Stimulated activated naive B cell treated with anti-CD40 and anti-IgM and Interleukin-4, amounts not matched to agents 10 μg/mL and 1 μg/mL and 100 μg/mL, for 72 hours (primary cell): ENCODE measurements around the gene SENP3.
"Not testable (repeated sequence)": the region's sequence is repeated elsewhere in the genome, so short reads cannot be mapped to it uniquely, and the experiment has no call there.

Source experiments
- ATAC-seq, 2 donors: fragments of 150-1000 bp; cut with Tn5 transposase; replicated peaks; 2 replicates each; pipeline ENCODE4 v1.10.0; 2021; ENCODE audit warnings: moderate library complexity in 1 of 2
- DNase-seq: peaks from one replicate; pipeline ENCODE4 v3.0.0; 2021
- H3K27ac Mint-ChIP-seq: one replicate; pipeline ENCODE4 v1.8.0; 2022; ENCODE audit warnings: mild to moderate bottlenecking, mixed read lengths
- H3K27me3 Mint-ChIP-seq, 2 donors: one replicate each; pipeline ENCODE4 v1.8.0; 2022; ENCODE audit warnings: mixed read lengths in 2 of 2
- H3K36me3 Mint-ChIP-seq, 2 donors: one replicate each; pipeline ENCODE4 v1.8.0; 2022; ENCODE audit warnings: mixed read lengths in 2 of 2, mild to moderate bottlenecking in 1 of 2
- H3K4me1 Mint-ChIP-seq, 2 donors: one replicate each; pipeline ENCODE4 v1.8.0; 2022; ENCODE audit warnings: mixed read lengths in 2 of 2, mild to moderate bottlenecking in 1 of 2
- H3K4me3 Mint-ChIP-seq, 2 donors: one replicate each; pipeline ENCODE4 v1.8.0; 2022; ENCODE audit warnings: mild to moderate bottlenecking in 2 of 2, mixed read lengths in 2 of 2, moderate library complexity in 1 of 2
- H3K9me3 Mint-ChIP-seq, 2 donors: one replicate each; pipeline ENCODE4 v1.8.0; 2022; ENCODE audit warnings: mixed read lengths in 2 of 2, mild to moderate bottlenecking in 1 of 2

Gene SENP3

GRCh38 chr17:7589204-7589868 lies 27.6 kb downstream of the SENP3 start:
- H3K4me3 Mint-ChIP-seq = no peak overlapping the region
- H3K9me3 Mint-ChIP-seq = no peaks in the 10 kb centered on the region
- peak; percentile 90 to 92 for ATAC-seq
- no peaks in the 10 kb centered on the region for H3K27me3 Mint-ChIP-seq
- peak; percentile 48 for DNase-seq
- peaks cover 61 to 72% of the 10 kb centered on the region in 2 donors for H3K36me3 Mint-ChIP-seq
- H3K4me1 Mint-ChIP-seq = peaks cover 8 to 43% of the 10 kb centered on the region in 2 donors
- H3K27ac Mint-ChIP-seq = no peak overlapping the region

GRCh38 chr17:7589891-7590691 lies 28.4 kb downstream of the SENP3 start, which contains the start of gene SOX15:
Gene SOX15, minus strand, starts transcription at chr17:7590094. Its CDS starts 418 bp downstream, at chr17:7589676.
- no peak for DNase-seq
- Mint-ChIP-seq H3K27ac (peak within 1 kb of the TSS; percentile 51), H3K9me3 (no peaks in the 10 kb centered on the region), H3K4me3 (no peak within 1 kb of the TSS), H3K36me3 (peaks cover 56 to 70% of the 10 kb centered on the region in 2 donors), H3K4me1 (peaks cover 3 to 35% of the 10 kb centered on the region in 2 donors), H3K27me3 (no peaks in the 10 kb centered on the region)
- ATAC-seq = peak in 1 of 2 donors; percentile 15

GRCh38 chr17:7590743-7591142 lies 29.0 kb downstream of the SENP3 start:
- no peaks in the 10 kb centered on the region for H3K27me3 Mint-ChIP-seq
- ATAC-seq = no peak
- no peak overlapping the region for H3K27ac Mint-ChIP-seq
- peaks cover 59 to 73% of the 10 kb centered on the region in 2 donors for H3K36me3 Mint-ChIP-seq
- no peak for DNase-seq
- H3K4me1 Mint-ChIP-seq = peaks cover 2 to 29% of the 10 kb centered on the region in 2 donors
- H3K4me3 Mint-ChIP-seq = no peak overlapping the region
- no peaks in the 10 kb centered on the region for H3K9me3 Mint-ChIP-seq

- no peaks in the 10 kb centered on the region for H3K27me3 Mint-ChIP-seq
- peaks cover 60 to 74% of the 10 kb centered on the region in 2 donors for H3K36me3 Mint-ChIP-seq
- no peak for ATAC-seq
- no peaks in the 10 kb centered on the region for H3K9me3 Mint-ChIP-seq
- H3K4me3 Mint-ChIP-seq = no peak overlapping the region
- H3K27ac Mint-ChIP-seq = no peak overlapping the region
- peaks cover 0 to 26% of the 10 kb centered on the region in 2 donors for H3K4me1 Mint-ChIP-seq
- DNase-seq = no peak
Observed at GRCh38 chr17:7591596-7591995, 29.9 kb downstream of the SENP3 start.

GRCh38 chr17:7592422-7593021 lies 30.8 kb downstream of the SENP3 start:
- H3K4me3 Mint-ChIP-seq = no peak overlapping the region
- peaks cover 0 to 21% of the 10 kb centered on the region in 2 donors for H3K4me1 Mint-ChIP-seq
- peaks cover 56 to 72% of the 10 kb centered on the region in 2 donors for H3K36me3 Mint-ChIP-seq
- DNase-seq (no peak), ATAC-seq (no peak)
- no peaks in the 10 kb centered on the region for H3K9me3 Mint-ChIP-seq
- H3K27ac Mint-ChIP-seq = no peak overlapping the region
- H3K27me3 Mint-ChIP-seq = no peaks in the 10 kb centered on the region

- H3K36me3 Mint-ChIP-seq = peaks cover 54 to 65% of the 10 kb centered on the region in 2 donors
- DNase-seq = no peak
- no peak overlapping the region for H3K4me3 Mint-ChIP-seq
- no peaks in the 10 kb centered on the region for H3K9me3 Mint-ChIP-seq
- no peaks in the 10 kb centered on the region for H3K27me3 Mint-ChIP-seq
- H3K27ac Mint-ChIP-seq = no peak overlapping the region
- peaks cover 0 to 15% of the 10 kb centered on the region in 2 donors for H3K4me1 Mint-ChIP-seq
- no peak for ATAC-seq
Observed at GRCh38 chr17:7593296-7593695, 31.6 kb downstream of the SENP3 start.

- peaks cover 60 to 67% of the 10 kb centered on the region in 2 donors for H3K36me3 Mint-ChIP-seq
- not testable (repeated sequence) for H3K27me3 Mint-ChIP-seq, H3K27ac Mint-ChIP-seq, ATAC-seq, H3K4me1 Mint-ChIP-seq, H3K9me3 Mint-ChIP-seq, DNase-seq, H3K4me3 Mint-ChIP-seq
Observed at GRCh38 chr17:7597561-7597960, 35.8 kb downstream of the SENP3 start.

GRCh38 chr17:7606280-7606679 lies 44.6 kb downstream of the SENP3 start:
- ATAC-seq (no peak), DNase-seq (no peak)
- peaks cover 10 to 15% of the 10 kb centered on the region in 2 donors for H3K4me1 Mint-ChIP-seq
- H3K9me3 Mint-ChIP-seq = no peaks in the 10 kb centered on the region
- no peaks in the 10 kb centered on the region for H3K27me3 Mint-ChIP-seq
- no peak overlapping the region for H3K27ac Mint-ChIP-seq
- peaks cover 33 to 47% of the 10 kb centered on the region in 2 donors for H3K36me3 Mint-ChIP-seq
- H3K4me3 Mint-ChIP-seq = no peak overlapping the region

- DNase-seq (no peak), ATAC-seq (no peak)
- Mint-ChIP-seq H3K27me3 (no peaks in the 10 kb centered on the region), H3K27ac (peak overlapping the region; percentile 22), H3K9me3 (no peaks in the 10 kb centered on the region), H3K36me3 (peaks cover 19 to 31% of the 10 kb centered on the region in 2 donors), H3K4me1 (peaks cover 33 to 39% of the 10 kb centered on the region in 2 donors), H3K4me3 (no peak overlapping the region)
Observed at GRCh38 chr17:7610641-7611040, 48.9 kb downstream of the SENP3 start.

- no peak for DNase-seq
Observed at GRCh38 chr17:7611635-7612293, 50.0 kb downstream of the SENP3 start.

GRCh38 chr17:7612294-7612640 lies 50.5 kb downstream of the SENP3 start:
- Mint-ChIP-seq H3K4me1 (peaks cover 27 to 31% of the 10 kb centered on the region in 2 donors), H3K36me3 (peaks cover 14 to 22% of the 10 kb centered on the region in 2 donors), H3K4me3 (peak overlapping the region; percentile 42 to 88), H3K9me3 (no peaks in the 10 kb centered on the region), H3K27me3 (no peaks in the 10 kb centered on the region), H3K27ac (no peak overlapping the region)
- no peak for ATAC-seq
- DNase-seq = no peak

More at GRCh38 chr17:7611635-7612293, 50.0 kb downstream of the SENP3 start:
- H3K4me1 Mint-ChIP-seq = peaks cover 27 to 31% of the 10 kb centered on the region in 2 donors
- H3K27ac Mint-ChIP-seq = no peak overlapping the region
- H3K27me3 Mint-ChIP-seq = no peaks in the 10 kb centered on the region
- peak overlapping the region; percentile 42 to 88 for H3K4me3 Mint-ChIP-seq
- no peaks in the 10 kb centered on the region for H3K9me3 Mint-ChIP-seq
- peaks cover 14 to 22% of the 10 kb centered on the region in 2 donors for H3K36me3 Mint-ChIP-seq
- ATAC-seq = no peak

- Mint-ChIP-seq H3K27me3 (no peaks in the 10 kb centered on the region), H3K27ac (peak overlapping the region; percentile 93), H3K9me3 (no peaks in the 10 kb centered on the region), H3K36me3 (peaks cover 14 to 22% of the 10 kb centered on the region in 2 donors), H3K4me3 (peak overlapping the region; percentile 88 to 93), H3K4me1 (peaks cover 27 to 31% of the 10 kb centered on the region in 2 donors)
- no peak for DNase-seq
- ATAC-seq = no peak
Observed at GRCh38 chr17:7613769-7614424, 52.2 kb downstream of the SENP3 start.

- peaks cover 23 to 31% of the 10 kb centered on the region in 2 donors for H3K4me1 Mint-ChIP-seq
- H3K4me3 Mint-ChIP-seq = peak within 1 kb of the TSS; percentile 88 to 93
- ATAC-seq (peak; percentile 90 to 95), DNase-seq (peak; percentile 99)
- peaks cover 11 to 19% of the 10 kb centered on the region in 2 donors for H3K36me3 Mint-ChIP-seq
- no peaks in the 10 kb centered on the region for H3K9me3 Mint-ChIP-seq
- peak within 1 kb of the TSS; percentile 93 for H3K27ac Mint-ChIP-seq
- no peaks in the 10 kb centered on the region for H3K27me3 Mint-ChIP-seq
Observed at GRCh38 chr17:7614425-7615264, 52.9 kb downstream of the SENP3 start, which contains the start of gene FXR2. Gene FXR2, minus strand, starts transcription at chr17:7614897. Its CDS starts 365 bp downstream, at chr17:7614532.
